Measurements from ENCODE around the gene DLGAP4. TPM values are rescaled to one million over a fixed set of nuclear protein-coding genes. Genes with fewer than 3 reads are reported as not detected.

The DLGAP4 gene
- total and polyA plus RNA-seq, 2 of the 8 experiments (the other 6 are each of a cell fraction or from before 2014, with no cell fraction given): 41.2 to 57.2 TPM

- no peak for FAIRE-seq
Measured at GRCh38 chr20:36481380-36482043, 175.4 kb downstream of the DLGAP4 start.

More at GRCh38 chr20:36481380-36482043, 175.4 kb downstream of the DLGAP4 start:
- Histone ChIP-seq H4K20me1 (replicated peaks in 1 of 2; ENCODE audit: control insufficient read depth in 1 of 2, insufficient read depth in 2 of 2, low read length in 2 of 2) (peaks cover 11 to 34% of the 10 kb centered on the region in 2 experiments), H2BK120ac (replicated peaks; ENCODE audit: low read depth, low read length) (no peak overlapping the region), H4K5ac (ENCODE audit: insufficient read length, low read depth, low read length) (no peak overlapping the region), H3K14ac (ENCODE audit: insufficient read length) (no peak overlapping the region), H3K79me2 (ENCODE audit: control insufficient read depth in 1 of 2, insufficient read depth in 2 of 2, low read length in 2 of 2) (peaks cover 0 to 44% of the 10 kb centered on the region in 2 experiments; a peak in 2 of 4 replicates), H2BK5ac (ENCODE audit: low read depth, low read length) (no peak overlapping the region), H3K4ac (replicated peaks; ENCODE audit: insufficient read length, low read depth, low read length) (no peak overlapping the region), H3K23me2 (ENCODE audit: low read depth, low read length) (no peaks in the 10 kb centered on the region), H2BK12ac (ENCODE audit: low read depth, low read length) (no peak overlapping the region), H4K8ac (ENCODE audit: extremely low read depth, insufficient read depth, low read length) (no peak overlapping the region), H3K36me3 (ENCODE audit: control insufficient read depth in 2 of 4, insufficient read depth in 4 of 4, low read length in 3 of 4) (no peaks in the 10 kb centered on the region; a peak in 1 of 8 replicates), H3K18ac (ENCODE audit: extremely low read depth, low read length) (no peak overlapping the region), H3K9me3 (ENCODE audit: insufficient read depth in 2 of 2, low read depth in 1 of 2, low read length in 1 of 2) (no peaks in the 10 kb centered on the region), H3K4me1 (replicated peaks in 1 of 4; ENCODE audit: control insufficient read depth in 3 of 4, insufficient read depth in 4 of 4, low read length in 3 of 4) (no peaks in the 10 kb centered on the region), H2BK20ac (ENCODE audit: low read length) (no peak overlapping the region), H4K91ac (replicated peaks; ENCODE audit: insufficient read length, low read length) (no peak overlapping the region), H3K9ac (replicated peaks in 1 of 4; ENCODE audit: extremely low read depth in 1 of 4, low read depth in 3 of 4, low read length in 3 of 4) (no peak overlapping the region), H2BK15ac (ENCODE audit: low read length) (no peak overlapping the region), H3K27ac (ENCODE audit: low read depth, low read length) (no peak overlapping the region), H3K27me3 (replicated peaks in 1 of 4; ENCODE audit: control insufficient read depth in 3 of 4, extremely low read depth in 1 of 4, insufficient read depth in 3 of 4, low read length in 3 of 4) (no peaks in the 10 kb centered on the region), H3K23ac (ENCODE audit: insufficient read length) (no peak overlapping the region), H3K4me2 (ENCODE audit: insufficient read depth in 1 of 2, low read depth in 2 of 2, low read length in 2 of 2) (no peak overlapping the region), H3K4me3 (ENCODE audit: extremely low read depth in 1 of 4, insufficient read depth in 2 of 4, low read depth in 3 of 4, low read length in 4 of 4) (no peak overlapping the region), H2AFZ (ENCODE audit: low read length) (no peak overlapping the region), H3K79me1 (ENCODE audit: low read depth, low read length) (peaks cover 18% of the 10 kb centered on the region), H2AK5ac (ENCODE audit: low read depth, low read length) (no peak overlapping the region), H3K56ac (replicated peaks; ENCODE audit: insufficient read length, low read depth, low read length) (no peak overlapping the region)
- ChIA-PET CTCF (ENCODE audit: partially characterized antibody) (interaction anchor here (0.7 to 4.5 kb wide), 5 partner anchors 9 to 18 kb away, joined by 3 to 28 read pairs (median 22); no protein-coding TSS in a partner anchor), POLR2A (ENCODE audit: partially characterized antibody) (interaction anchor here (1.4 kb wide), 1 partner anchor 9 kb away, joined by 7 read pairs; no protein-coding TSS in a partner anchor)
- WGBS, 2 experiments (ENCODE audit: extremely low coverage in 1 of 2, insufficient coverage in 1 of 2, insufficient read length in 1 of 2, insufficient replicate concordance in 2 of 2, low coverage in 1 of 2, low lambda C conversion rate in 2 of 2, missing lambda C conversion rate in 1 of 2): 89% methylated on average over 9 of the region's 9 CpGs; no CpG with 5 or more reads in 1 of the 2 experiments
- peak in 1 of 3 experiments; percentile 34; a peak in 1 of 4 replicates for TF ChIP-seq CTCF (IDR thresholded peaks at IDR 0.05; ENCODE audit: control extremely low read depth in 1 of 3, insufficient read depth in 1 of 3, low read depth in 1 of 3, low read length in 3 of 3)
- TF ChIP-seq SAP30 (IDR thresholded peaks at IDR 0.05; ENCODE audit: insufficient read depth, insufficient replicate concordance, low read length): no peak
- DNase-seq (ENCODE audit: low read depth in 1 of 2, low spot score in 2 of 2): no peak

Data from H1 (cell line).